ENCODE results near the gene ZCCHC14. TPM values are rescaled to one million over a fixed set of nuclear protein-coding genes. Genes with fewer than 3 reads are reported as not detected.

Gene ZCCHC14
- total and polyA plus RNA-seq, 2 of the 13 experiments (the other 11 are each of a cell fraction or from before 2014, with no cell fraction given) = 12.4 to 12.5 TPM

DNA sequence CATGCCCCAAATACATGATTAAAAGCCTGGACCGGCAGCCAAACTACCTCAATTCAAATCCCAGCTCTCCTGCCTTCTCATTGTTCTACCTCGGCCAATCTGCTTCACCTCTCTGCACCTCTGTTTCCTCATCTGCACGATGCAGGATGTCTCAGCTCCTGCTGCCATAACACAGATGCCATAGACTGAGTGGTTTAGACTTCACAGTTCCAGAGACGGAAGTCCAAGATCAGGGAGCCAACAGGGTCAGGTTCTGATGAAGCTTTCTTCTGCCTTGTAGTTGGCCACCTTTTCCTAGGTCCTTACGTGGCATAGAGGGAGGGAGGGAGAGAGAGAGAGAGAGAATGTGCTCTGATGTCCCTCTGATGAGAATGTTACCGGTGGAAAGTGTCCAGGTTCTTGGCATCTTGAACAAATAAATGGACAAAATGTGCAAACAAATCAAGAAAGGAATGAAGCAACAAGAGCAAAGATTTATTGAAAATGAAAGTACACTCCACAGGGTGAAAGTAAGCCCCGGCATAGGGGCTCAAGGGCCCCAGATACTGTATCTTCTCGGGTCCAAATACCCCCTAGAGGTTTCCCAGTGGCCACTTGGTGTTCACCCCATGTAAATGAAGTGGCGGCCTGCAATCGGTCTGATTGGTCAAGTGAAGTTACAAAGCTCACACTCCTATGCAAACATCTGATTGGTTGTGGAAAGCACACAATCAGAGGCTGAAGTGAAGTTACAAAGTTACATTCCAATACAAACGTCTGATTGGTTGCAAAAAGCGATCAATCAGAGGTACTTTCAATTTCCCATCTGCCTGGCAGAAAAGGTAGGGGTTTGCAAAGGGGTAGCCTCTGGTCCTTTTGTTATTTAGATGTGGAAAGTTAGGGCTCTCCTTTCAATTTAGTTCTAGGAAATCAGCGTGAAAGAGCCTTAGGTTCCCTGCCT lies 43.3 kb upstream of the ZCCHC14 start (continued):
- 0 out of 2 replicates have a peak, but pooled peaks have one; percentile 32 for TF ChIP-seq ZNF350 (CRISPR knock-in tag; IDR thresholded peaks at IDR 0.05; ENCODE audit: borderline replicate concordance, low read depth)
- peak; percentile 37; the same call in 1 of the 2 replicates for TF ChIP-seq PHF21A (CRISPR knock-in tag; IDR thresholded peaks at IDR 0.05)
- TF ChIP-seq, protein P1, sequence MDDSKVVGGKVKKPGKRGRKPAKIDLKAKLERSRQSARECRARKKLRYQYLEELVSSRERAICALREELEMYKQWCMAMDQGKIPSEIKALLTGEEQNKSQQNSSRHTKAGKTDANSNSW (CRISPR knock-in tag; IDR thresholded peaks at IDR 0.05; ENCODE audit: borderline replicate concordance) = no peak
- TF ChIP-seq SMARCC2 (IDR thresholded peaks at IDR 0.05) = no peak
- no peak for TF ChIP-seq SALL2 (CRISPR knock-in tag; IDR thresholded peaks at IDR 0.05)
- TF ChIP-seq, protein P2, sequence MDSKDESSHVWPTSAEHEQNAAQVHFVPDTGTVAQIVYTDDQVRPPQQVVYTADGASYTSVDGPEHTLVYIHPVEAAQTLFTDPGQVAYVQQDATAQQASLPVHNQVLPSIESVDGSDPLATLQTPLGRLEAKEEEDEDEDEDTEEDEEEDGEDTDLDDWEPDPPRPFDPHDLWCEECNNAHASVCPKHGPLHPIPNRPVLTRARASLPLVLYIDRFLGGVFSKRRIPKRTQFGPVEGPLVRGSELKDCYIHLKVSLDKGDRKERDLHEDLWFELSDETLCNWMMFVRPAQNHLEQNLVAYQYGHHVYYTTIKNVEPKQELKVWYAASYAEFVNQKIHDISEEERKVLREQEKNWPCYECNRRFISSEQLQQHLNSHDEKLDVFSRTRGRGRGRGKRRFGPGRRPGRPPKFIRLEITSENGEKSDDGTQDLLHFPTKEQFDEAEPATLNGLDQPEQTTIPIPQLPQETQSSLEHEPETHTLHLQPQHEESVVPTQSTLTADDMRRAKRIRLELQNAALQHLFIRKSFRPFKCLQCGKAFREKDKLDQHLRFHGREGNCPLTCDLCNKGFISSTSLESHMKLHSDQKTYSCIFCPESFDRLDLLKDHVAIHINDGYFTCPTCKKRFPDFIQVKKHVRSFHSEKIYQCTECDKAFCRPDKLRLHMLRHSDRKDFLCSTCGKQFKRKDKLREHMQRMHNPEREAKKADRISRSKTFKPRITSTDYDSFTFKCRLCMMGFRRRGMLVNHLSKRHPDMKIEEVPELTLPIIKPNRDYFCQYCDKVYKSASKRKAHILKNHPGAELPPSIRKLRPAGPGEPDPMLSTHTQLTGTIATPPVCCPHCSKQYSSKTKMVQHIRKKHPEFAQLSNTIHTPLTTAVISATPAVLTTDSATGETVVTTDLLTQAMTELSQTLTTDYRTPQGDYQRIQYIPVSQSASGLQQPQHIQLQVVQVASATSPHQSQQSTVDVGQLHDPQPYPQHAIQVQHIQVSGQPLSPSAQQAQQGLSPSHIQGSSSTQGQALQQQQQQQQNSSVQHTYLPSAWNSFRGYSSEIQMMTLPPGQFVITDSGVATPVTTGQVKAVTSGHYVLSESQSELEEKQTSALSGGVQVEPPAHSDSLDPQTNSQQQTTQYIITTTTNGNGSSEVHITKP (CRISPR knock-in tag; IDR thresholded peaks at IDR 0.05; ENCODE audit: low read depth) = no peak
- TF ChIP-seq ZNF816 (CRISPR knock-in tag; IDR thresholded peaks at IDR 0.05; ENCODE audit: borderline replicate concordance) = no peak
- 0 out of 2 replicates have a peak, but pooled peaks have one; percentile 39 for TF ChIP-seq ZNF30 (CRISPR knock-in tag; IDR thresholded peaks at IDR 0.05)
- no peak for TF ChIP-seq RBM22 (optimal IDR thresholded peaks at IDR 0.05; ENCODE audit: low read length)
- TF ChIP-seq POLR2AphosphoS2 (IDR thresholded peaks at IDR 0.05; ENCODE audit: low read depth, low read length) = no peak
- no peak for TF ChIP-seq ZNF577 (CRISPR knock-in tag; IDR thresholded peaks at IDR 0.05; ENCODE audit: borderline replicate concordance, low read depth)
- TF ChIP-seq, protein P3, sequence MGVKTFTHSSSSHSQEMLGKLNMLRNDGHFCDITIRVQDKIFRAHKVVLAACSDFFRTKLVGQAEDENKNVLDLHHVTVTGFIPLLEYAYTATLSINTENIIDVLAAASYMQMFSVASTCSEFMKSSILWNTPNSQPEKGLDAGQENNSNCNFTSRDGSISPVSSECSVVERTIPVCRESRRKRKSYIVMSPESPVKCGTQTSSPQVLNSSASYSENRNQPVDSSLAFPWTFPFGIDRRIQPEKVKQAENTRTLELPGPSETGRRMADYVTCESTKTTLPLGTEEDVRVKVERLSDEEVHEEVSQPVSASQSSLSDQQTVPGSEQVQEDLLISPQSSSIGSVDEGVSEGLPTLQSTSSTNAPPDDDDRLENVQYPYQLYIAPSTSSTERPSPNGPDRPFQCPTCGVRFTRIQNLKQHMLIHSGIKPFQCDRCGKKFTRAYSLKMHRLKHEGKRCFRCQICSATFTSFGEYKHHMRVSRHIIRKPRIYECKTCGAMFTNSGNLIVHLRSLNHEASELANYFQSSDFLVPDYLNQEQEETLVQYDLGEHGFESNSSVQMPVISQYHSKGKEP (CRISPR knock-in tag; IDR thresholded peaks at IDR 0.05) = no peak
- TF ChIP-seq MXI1 (IDR thresholded peaks at IDR 0.05; ENCODE audit: borderline replicate concordance, low read depth, low read length) = no peak
- TF ChIP-seq CEBPB (IDR thresholded peaks at IDR 0.05; ENCODE audit: borderline replicate concordance, low read depth, low read length) = peak; percentile 63; the same call in 1 of the 2 replicates
- TF ChIP-seq NFYB (CRISPR knock-in tag; IDR thresholded peaks at IDR 0.05) = peak; percentile 75
- peak; percentile 64; the same call in 1 of the 2 replicates for TF ChIP-seq ZNF747 (CRISPR knock-in tag; IDR thresholded peaks at IDR 0.05; ENCODE audit: borderline replicate concordance)
- no peak for TF ChIP-seq FOXK2 (IDR thresholded peaks at IDR 0.05)
- peak in 1 of 2 experiments; percentile 39; a peak in 1 of 4 replicates for TF ChIP-seq NR2F1 (CRISPR knock-in tag; IDR thresholded peaks at IDR 0.05)
- no peak for TF ChIP-seq FOSL1 (CRISPR knock-in tag; IDR thresholded peaks at IDR 0.05; ENCODE audit: borderline replicate concordance)
- no peak for TF ChIP-seq TEAD3 (CRISPR knock-in tag; optimal IDR thresholded peaks at IDR 0.05; ENCODE audit: borderline replicate concordance)
- TF ChIP-seq ZNF446 (CRISPR knock-in tag; IDR thresholded peaks at IDR 0.05) = no peak
- 0 out of 2 replicates have a peak, but pooled peaks have one; percentile 35 for TF ChIP-seq ONECUT2 (CRISPR knock-in tag; IDR thresholded peaks at IDR 0.05)
- TF ChIP-seq KLF9 (CRISPR knock-in tag; IDR thresholded peaks at IDR 0.05; ENCODE audit: low read depth) = no peak
- TF ChIP-seq ZNF775 (CRISPR knock-in tag; IDR thresholded peaks at IDR 0.05; ENCODE audit: borderline replicate concordance) = no peak; the same call in 1 of the 2 replicates
- peak; percentile 46; the same call in 1 of the 2 replicates for TF ChIP-seq ZNF788 (CRISPR knock-in tag; IDR thresholded peaks at IDR 0.05; ENCODE audit: borderline replicate concordance)

Data from HepG2 (cell line).